Astrocyte (in vitro differentiated cells and primary cell): ENCODE measurements around the gene CFHR4.

Source experiments
- CTCF ChIP-seq: IDR thresholded peaks from 2 replicates; pipeline ENCODE4 v1.5.1; 2011; ENCODE audit warnings: low read depth, mild to moderate bottlenecking, inconsistent platforms, low read length, moderate library complexity; ENCODE audit not compliant: insufficient read depth
- EZH2 ChIP-seq: IDR thresholded peaks from 2 replicates; pipeline ENCODE4 v1.6.1; 2012; ENCODE audit warnings: mild to moderate bottlenecking, low read length, inconsistent platforms; ENCODE audit not compliant: insufficient read depth

DNA sequence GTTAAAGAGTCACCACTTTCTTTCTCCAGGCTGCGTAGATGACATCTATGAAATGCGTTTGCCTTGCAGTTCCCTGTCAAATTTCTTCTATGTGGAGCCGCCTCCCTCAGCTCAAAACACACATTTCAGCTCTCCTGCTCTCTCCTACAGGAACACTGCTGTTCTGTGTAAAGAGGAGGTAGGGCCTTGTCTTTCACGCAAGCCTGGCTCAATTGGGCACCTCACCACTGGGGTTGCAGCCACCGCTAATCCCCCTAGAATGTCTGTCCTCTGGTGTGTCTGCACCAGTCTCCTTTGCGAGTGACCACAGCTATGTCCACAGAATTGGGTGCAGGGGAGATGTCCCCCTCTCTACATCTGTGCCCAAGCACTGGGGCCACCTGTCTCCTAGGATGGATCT, 31.8 kb upstream of the CFHR4 start:
- no peak for TF ChIP-seq CTCF
- no peak for TF ChIP-seq EZH2
